GM21723 (cell line): ENCODE results near the gene WNT4.

Experiments used
- ATAC-seq: cut with Tn5 transposase; IDR thresholded peaks from one replicate; pipeline ENCODE4 v1.9.1; 2021; ENCODE audit warnings: mild to moderate bottlenecking, moderate library complexity; ENCODE audit not compliant: unreplicated experiment

Gene WNT4

DNA sequence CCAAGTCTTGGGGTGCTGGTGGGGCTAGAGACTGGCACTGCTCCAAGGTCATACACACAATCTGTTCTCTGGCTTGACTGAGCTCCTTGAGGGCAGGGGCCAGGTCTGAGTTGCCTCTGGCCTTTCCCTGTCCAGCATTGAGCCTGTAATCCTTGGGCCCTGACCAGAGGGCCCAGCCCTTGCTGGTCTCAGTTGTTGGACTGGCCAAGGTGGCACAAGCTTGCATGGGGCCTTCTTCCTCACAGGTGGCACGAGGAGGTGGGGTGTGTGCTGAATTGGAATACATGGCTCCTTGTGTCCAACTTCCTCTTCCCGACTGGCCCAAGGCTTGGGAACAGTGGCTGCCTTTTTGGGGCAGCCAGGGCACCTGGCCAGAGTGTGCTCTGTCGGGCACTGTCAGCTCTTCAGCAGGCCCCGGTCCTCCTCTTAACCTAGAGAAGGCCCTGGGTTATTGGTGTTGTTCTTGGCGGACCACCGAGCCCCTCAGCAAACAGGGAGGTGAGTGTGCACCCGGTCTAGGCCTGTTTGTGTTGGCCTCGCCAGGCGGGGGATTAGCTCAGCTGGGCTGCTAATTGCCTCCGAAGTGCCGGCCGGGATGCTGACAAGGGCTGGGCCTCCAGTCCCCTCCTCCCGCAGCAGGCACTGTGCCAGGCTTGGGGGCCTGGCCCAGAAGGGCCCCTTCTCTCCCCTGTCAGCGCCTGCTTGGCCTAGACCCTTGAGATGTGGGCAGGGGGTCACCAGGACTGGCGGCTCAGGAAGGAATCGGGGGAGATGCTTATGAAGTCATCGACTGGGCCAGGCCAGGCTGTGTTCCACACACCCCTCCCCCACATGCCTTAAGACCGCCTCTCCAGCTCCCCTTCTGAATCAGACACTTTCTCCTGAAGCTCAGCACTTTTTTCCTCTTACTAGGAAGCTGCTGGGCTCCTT is 28.5 kb downstream of the WNT4 start:
- no peak for ATAC-seq

- ATAC-seq, result no peak
Measured at GRCh38 chr1:22112554-22112953, 30.3 kb downstream of the WNT4 start.

- ATAC-seq, result no peak
Measured at GRCh38 chr1:22111620-22112019, 31.3 kb downstream of the WNT4 start.

- ATAC-seq, result no peak
Measured at GRCh38 chr1:22111115-22111514, 31.8 kb downstream of the WNT4 start.

- ATAC-seq, result no peak
Measured at GRCh38 chr1:22110016-22110415, 32.9 kb downstream of the WNT4 start.

DNA sequence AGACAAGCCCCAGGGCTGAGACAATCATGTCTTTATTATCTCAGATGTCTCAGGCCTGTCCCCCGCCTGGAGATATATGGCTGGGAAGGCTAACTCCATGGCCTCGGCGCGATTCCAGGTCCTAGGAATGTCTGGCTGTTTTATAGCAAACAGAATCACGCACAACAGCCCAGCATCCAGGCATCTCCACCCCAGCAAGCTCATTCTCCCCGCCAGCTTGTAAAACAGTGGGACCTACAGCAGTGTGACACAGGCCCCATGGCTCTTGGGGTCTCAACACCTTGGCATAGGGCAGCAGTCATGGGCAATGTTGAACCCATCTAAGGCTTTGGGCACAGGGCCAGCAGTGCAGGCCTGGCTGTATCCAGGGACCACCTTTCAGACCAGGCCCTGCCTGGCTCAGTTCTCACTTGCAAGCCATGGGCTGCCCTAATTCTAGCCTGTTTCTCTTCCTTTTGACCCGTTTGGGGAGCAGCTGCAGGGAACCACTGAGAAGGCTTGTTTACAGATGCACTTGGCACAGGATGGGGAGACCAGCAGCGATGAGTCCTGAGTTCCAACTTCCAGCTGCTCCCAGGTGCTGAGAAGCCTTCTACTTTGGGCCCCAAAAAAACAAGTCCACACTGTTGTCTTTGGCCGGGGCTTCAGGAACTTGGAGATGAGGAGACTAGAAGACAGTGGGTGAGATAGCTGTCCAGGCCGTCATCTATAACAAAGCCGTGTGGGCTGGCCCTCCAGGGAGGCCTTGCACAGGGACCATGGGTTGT is 34.4 kb downstream of the WNT4 start:
- no peak for ATAC-seq

- no peak for ATAC-seq
Measured at GRCh38 chr1:22107126-22107525, 35.8 kb downstream of the WNT4 start.

GRCh38 chr1:22105611-22106207 is 37.2 kb downstream of the WNT4 start:
- no peak for ATAC-seq

- no peak for ATAC-seq
Measured at GRCh38 chr1:22104865-22105437, 37.9 kb downstream of the WNT4 start.

DNA sequence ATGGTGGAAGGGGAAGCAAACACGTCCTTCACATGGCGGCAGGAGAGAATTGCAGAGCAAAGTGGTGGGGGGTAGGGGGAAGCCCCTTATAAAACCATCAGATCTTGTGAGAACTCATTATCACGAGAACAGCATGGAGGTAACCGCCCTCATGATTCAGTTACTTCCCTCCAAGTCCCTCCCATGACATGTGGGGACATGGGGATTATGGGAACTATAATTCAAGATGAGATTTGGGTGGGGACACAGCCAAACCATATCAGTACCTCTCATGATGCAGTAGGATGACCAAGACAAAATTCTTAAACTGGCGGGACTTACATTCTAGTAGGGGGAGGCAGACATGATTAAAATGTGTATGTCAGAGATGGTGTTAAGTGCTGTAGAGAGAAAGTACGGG is 38.8 kb downstream of the WNT4 start:
- ATAC-seq, result no peak

DNA sequence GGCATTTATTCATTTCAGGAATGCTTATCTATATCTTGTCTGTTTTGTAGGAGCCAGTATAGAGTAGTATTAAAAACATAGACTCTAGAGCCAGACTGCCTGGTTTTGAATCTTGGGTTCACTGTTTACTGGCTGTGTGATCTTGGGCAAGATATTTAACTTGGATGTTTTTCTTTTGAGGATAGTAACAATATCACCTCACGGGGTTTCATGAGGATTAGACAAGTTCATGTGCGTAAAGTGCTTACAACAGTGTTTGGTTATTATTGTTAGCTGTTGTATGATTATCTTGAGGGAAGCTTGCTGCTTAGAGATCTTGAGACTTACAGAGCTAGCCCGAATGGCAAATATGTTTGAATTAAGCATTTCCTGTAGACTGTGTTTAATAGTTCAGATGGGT is 40.2 kb downstream of the WNT4 start:
- ATAC-seq, result no peak

DNA sequence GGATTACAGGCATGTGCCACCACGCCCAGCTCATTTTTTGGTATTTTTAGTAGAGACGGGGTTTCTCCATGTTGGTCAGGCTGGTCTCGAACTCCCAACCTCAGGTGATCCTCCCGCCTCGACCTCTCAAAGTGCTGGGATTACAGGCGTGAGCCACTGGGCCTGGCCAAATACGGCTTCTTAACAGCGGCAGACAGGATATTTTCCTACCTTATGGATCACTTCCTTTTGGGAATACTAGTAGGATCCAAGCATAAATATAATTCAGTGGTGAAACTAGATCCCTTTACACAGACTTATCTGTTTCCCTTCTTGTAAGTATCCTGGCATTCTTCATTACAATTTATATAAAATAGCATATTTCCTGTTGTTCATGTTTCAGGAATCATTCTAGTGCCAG is 40.9 kb downstream of the WNT4 start:
- no peak for ATAC-seq

DNA sequence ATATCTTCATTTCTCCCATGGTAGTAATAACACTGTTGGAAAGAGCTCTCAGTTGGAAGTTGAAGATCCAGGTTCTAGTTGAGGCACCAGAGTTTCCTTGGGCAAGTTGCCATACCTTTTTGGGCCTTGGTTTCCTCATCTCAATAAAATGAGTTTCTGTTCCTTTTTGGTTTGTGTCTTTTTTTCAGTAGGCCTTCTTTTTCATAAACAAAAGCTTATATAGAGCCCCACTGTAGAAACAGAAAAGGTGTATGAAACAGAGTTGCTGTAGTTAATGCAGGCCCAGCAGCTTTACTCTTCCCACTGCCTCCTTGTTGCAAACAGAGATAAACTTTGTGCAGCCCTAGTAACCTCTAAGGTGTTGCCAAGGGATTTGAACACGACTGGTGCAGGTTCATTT is 41.7 kb downstream of the WNT4 start:
- ATAC-seq, result no peak

- no peak for ATAC-seq
Measured at GRCh38 chr1:22100168-22100567, 42.7 kb downstream of the WNT4 start.

DNA sequence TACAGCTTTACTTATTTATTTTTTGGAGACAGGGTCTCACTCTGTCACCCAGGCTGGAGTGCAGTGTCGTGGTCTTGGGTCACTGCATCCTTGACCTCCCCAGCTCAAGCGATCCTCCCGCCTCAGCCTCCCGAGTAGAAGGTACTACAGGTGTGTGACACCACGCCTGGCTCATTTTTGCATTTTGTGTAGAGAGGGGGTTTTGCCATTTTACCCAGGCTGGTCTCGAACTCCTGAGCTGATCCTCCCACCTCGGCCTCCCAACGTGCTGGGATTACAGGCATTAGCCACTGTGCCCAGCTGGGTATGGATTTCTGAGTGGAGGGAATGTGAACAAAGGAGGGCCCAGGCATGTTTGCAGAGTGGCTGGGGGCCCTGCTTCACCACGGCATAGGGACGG is 44.1 kb downstream of the WNT4 start:
- no peak for ATAC-seq

- no peak for ATAC-seq
Measured at GRCh38 chr1:22096463-22096862, 46.4 kb downstream of the WNT4 start.

- ATAC-seq, result no peak
Measured at GRCh38 chr1:22096036-22096435, 46.9 kb downstream of the WNT4 start.

DNA sequence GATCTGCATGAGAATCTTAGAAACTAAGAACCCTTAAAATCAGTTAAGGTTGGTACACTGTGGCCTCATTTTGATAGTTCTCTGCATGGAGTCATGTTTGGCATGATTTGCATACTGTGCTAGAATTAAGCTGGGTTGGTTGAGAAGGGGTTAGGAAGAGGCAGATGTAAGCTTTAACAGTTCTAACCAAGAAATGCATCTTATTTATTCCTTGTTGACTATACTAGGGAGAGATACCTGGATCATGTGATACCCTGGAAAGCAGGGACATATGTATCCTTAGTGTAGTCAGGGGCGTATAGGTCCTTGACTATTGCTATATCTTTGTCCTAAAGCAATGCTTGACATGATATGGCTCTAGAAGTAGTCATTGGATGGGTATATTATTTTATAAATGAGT is 49.4 kb downstream of the WNT4 start:
- no peak for ATAC-seq

GRCh38 chr1:22092026-22092768 is 50.7 kb downstream of the WNT4 start:
- peak; percentile 52 for ATAC-seq

GRCh38 chr1:22090867-22091266 is 52.0 kb downstream of the WNT4 start:
- no peak for ATAC-seq

- no peak for ATAC-seq
Measured at GRCh38 chr1:22089787-22090186, 53.1 kb downstream of the WNT4 start.
